ENCODE measurements around the gene LRCH1. TPM values are rescaled to one million over a fixed set of nuclear protein-coding genes. Genes with fewer than 3 reads are reported as not detected.

Gene LRCH1
- total and polyA plus RNA-seq, 4 experiments from 2014 or later: 1.2 to 19.1 (median 12.1) TPM

GRCh38 chr13:46638262-46638661 lies 85.3 kb downstream of the LRCH1 start:
- Mint-ChIP-seq H3K4me1 (peaks cover 38 to 68% (median 48%) of the 10 kb centered on the region in 4 donors), H3K27me3 (no peaks in the 10 kb centered on the region), H3K9me3 (peaks cover 0 to 2% (median 0%) of the 10 kb centered on the region in 8 donors), H3K27ac (no peak overlapping the region), H3K4me3 (no peak overlapping the region), H3K36me3 (peaks cover 3 to 21% of the 10 kb centered on the region in 2 donors)
- intact Hi-C loops (cut with micrococcal nuclease): no loop called here
- CTCF ChIA-PET (ENCODE audit: partially characterized antibody): no interaction called here
- Histone ChIP-seq H3K9me3 (ENCODE audit: control insufficient read depth in 1 of 2, low read length in 2 of 2) (no peaks in the 10 kb centered on the region), H3K4me3 (ENCODE audit: low read length in 2 of 2) (no peak overlapping the region), H3K36me3 (ENCODE audit: insufficient read depth, low read length) (no peaks in the 10 kb centered on the region), H3K27ac (ENCODE audit: low read depth, low read length) (no peak overlapping the region), H3K27me3 (ENCODE audit: insufficient read depth, low read length) (no peaks in the 10 kb centered on the region), H3K4me1 (ENCODE audit: insufficient read depth, low read length) (peaks cover 8% of the 10 kb centered on the region)
- POLR2A ChIA-PET (ENCODE audit: partially characterized antibody): no interaction called here
- no peak for DNase-seq

- H3K4me1 Mint-ChIP-seq: peaks cover 37 to 69% (median 52%) of the 10 kb centered on the region in 4 donors
- peaks cover 3 to 15% of the 10 kb centered on the region in 2 donors for H3K36me3 Mint-ChIP-seq
- Histone ChIP-seq H3K36me3 (ENCODE audit: insufficient read depth, low read length) (no peaks in the 10 kb centered on the region), H3K27me3 (ENCODE audit: insufficient read depth, low read length) (no peaks in the 10 kb centered on the region), H3K4me3 (ENCODE audit: low read length in 2 of 2) (no peak overlapping the region), H3K4me1 (ENCODE audit: insufficient read depth, low read length) (peaks cover 8% of the 10 kb centered on the region), H3K9me3 (ENCODE audit: control insufficient read depth in 1 of 2, low read length in 2 of 2) (no peaks in the 10 kb centered on the region), H3K27ac (ENCODE audit: low read depth, low read length) (no peak overlapping the region)
- CTCF ChIA-PET (ENCODE audit: partially characterized antibody): interaction anchor here (1.5 kb wide), 1 partner anchor 9 kb away, joined by 3 read pairs; no protein-coding TSS in a partner anchor
- peak overlapping the region in 1 of 7 donors; percentile 3 for H3K27ac Mint-ChIP-seq
- peaks cover 0 to 2% (median 0%) of the 10 kb centered on the region in 8 donors for H3K9me3 Mint-ChIP-seq
- H3K4me3 Mint-ChIP-seq: peak overlapping the region in 2 of 8 donors; percentile 31 to 44
- POLR2A ChIA-PET (ENCODE audit: partially characterized antibody): no interaction called here
- intact Hi-C loops (cut with micrococcal nuclease): no loop called here
- H3K27me3 Mint-ChIP-seq: no peaks in the 10 kb centered on the region
- no peak for DNase-seq
Measured at GRCh38 chr13:46639033-46639981, 86.3 kb downstream of the LRCH1 start.

- intact Hi-C loops (cut with micrococcal nuclease): no loop called here
- Histone ChIP-seq H3K4me1 (ENCODE audit: insufficient read depth, low read length) (peaks cover 8% of the 10 kb centered on the region), H3K27me3 (ENCODE audit: insufficient read depth, low read length) (no peaks in the 10 kb centered on the region), H3K9me3 (ENCODE audit: control insufficient read depth in 1 of 2, low read length in 2 of 2) (no peaks in the 10 kb centered on the region), H3K27ac (ENCODE audit: low read depth, low read length) (no peak overlapping the region), H3K4me3 (ENCODE audit: low read length in 2 of 2) (no peak overlapping the region), H3K36me3 (ENCODE audit: insufficient read depth, low read length) (no peaks in the 10 kb centered on the region)
- Mint-ChIP-seq H3K4me1 (peaks cover 31 to 64% (median 49%) of the 10 kb centered on the region in 4 donors), H3K36me3 (peaks cover 2 to 8% of the 10 kb centered on the region in 2 donors), H3K27ac (peak overlapping the region in 1 of 7 donors; percentile 53), H3K9me3 (no peaks in the 10 kb centered on the region), H3K4me3 (no peak overlapping the region), H3K27me3 (no peaks in the 10 kb centered on the region)
- POLR2A ChIA-PET (ENCODE audit: partially characterized antibody): no interaction called here
- CTCF ChIA-PET (ENCODE audit: partially characterized antibody): interaction anchor here (1.5 kb wide), 1 partner anchor 11 kb away, joined by 3 read pairs; no protein-coding TSS in a partner anchor
- DNase-seq: no peak
Measured at GRCh38 chr13:46640843-46641242, 87.9 kb downstream of the LRCH1 start.

- Histone ChIP-seq H3K4me3 (ENCODE audit: low read length in 2 of 2) (no peak overlapping the region), H3K27ac (ENCODE audit: low read depth, low read length) (no peak overlapping the region), H3K4me1 (ENCODE audit: insufficient read depth, low read length) (peaks cover 8% of the 10 kb centered on the region), H3K9me3 (ENCODE audit: control insufficient read depth in 1 of 2, low read length in 2 of 2) (no peaks in the 10 kb centered on the region), H3K27me3 (ENCODE audit: insufficient read depth, low read length) (no peaks in the 10 kb centered on the region), H3K36me3 (ENCODE audit: insufficient read depth, low read length) (no peaks in the 10 kb centered on the region)
- Mint-ChIP-seq H3K27me3 (no peaks in the 10 kb centered on the region), H3K36me3 (peaks cover 2 to 5% of the 10 kb centered on the region in 2 donors), H3K9me3 (no peaks in the 10 kb centered on the region), H3K27ac (peak overlapping the region in 3 of 7 donors; percentile 20 to 48 (median 48)), H3K4me1 (peaks cover 30 to 64% (median 48%) of the 10 kb centered on the region in 4 donors), H3K4me3 (no peak overlapping the region)
- intact Hi-C loops (cut with micrococcal nuclease): no loop called here
- CTCF ChIA-PET (ENCODE audit: partially characterized antibody): no interaction called here
- POLR2A ChIA-PET (ENCODE audit: partially characterized antibody): no interaction called here
- DNase-seq: no peak
Measured at GRCh38 chr13:46641274-46642081, 88.5 kb downstream of the LRCH1 start.

GRCh38 chr13:46642254-46642653 lies 89.3 kb downstream of the LRCH1 start:
- H3K4me1 Mint-ChIP-seq: peaks cover 24 to 59% (median 43%) of the 10 kb centered on the region in 4 donors
- CTCF ChIA-PET (ENCODE audit: partially characterized antibody): no interaction called here
- DNase-seq: no peak

GRCh38 chr13:46643165-46643777 lies 90.3 kb downstream of the LRCH1 start:
- Histone ChIP-seq H3K4me1 (ENCODE audit: insufficient read depth, low read length) (peaks cover 8% of the 10 kb centered on the region), H3K9me3 (ENCODE audit: control insufficient read depth in 1 of 2, low read length in 2 of 2) (no peaks in the 10 kb centered on the region), H3K36me3 (ENCODE audit: insufficient read depth, low read length) (no peaks in the 10 kb centered on the region), H3K27ac (ENCODE audit: low read depth, low read length) (no peak overlapping the region), H3K4me3 (ENCODE audit: low read length in 2 of 2) (no peak overlapping the region), H3K27me3 (ENCODE audit: insufficient read depth, low read length) (no peaks in the 10 kb centered on the region)
- Mint-ChIP-seq H3K4me1 (peaks cover 27 to 62% (median 48%) of the 10 kb centered on the region in 4 donors), H3K9me3 (no peaks in the 10 kb centered on the region), H3K27me3 (no peaks in the 10 kb centered on the region), H3K36me3 (no peaks in the 10 kb centered on the region), H3K27ac (peak overlapping the region in 1 of 7 donors; percentile 44), H3K4me3 (no peak overlapping the region)
- ChIA-PET POLR2A (ENCODE audit: partially characterized antibody) (no interaction called here), CTCF (ENCODE audit: partially characterized antibody) (interaction anchor here (1.2 kb wide), 1 partner anchor 11 kb away, joined by 3 read pairs; no protein-coding TSS in a partner anchor)
- intact Hi-C loops (cut with micrococcal nuclease): no loop called here
- DNase-seq: no peak

More at GRCh38 chr13:46642254-46642653, 89.3 kb downstream of the LRCH1 start:
- Histone ChIP-seq H3K27ac (ENCODE audit: low read depth, low read length) (no peak overlapping the region), H3K9me3 (ENCODE audit: control insufficient read depth in 1 of 2, low read length in 2 of 2) (no peaks in the 10 kb centered on the region), H3K4me1 (ENCODE audit: insufficient read depth, low read length) (peaks cover 8% of the 10 kb centered on the region), H3K36me3 (ENCODE audit: insufficient read depth, low read length) (no peaks in the 10 kb centered on the region), H3K27me3 (ENCODE audit: insufficient read depth, low read length) (no peaks in the 10 kb centered on the region), H3K4me3 (ENCODE audit: low read length in 2 of 2) (no peak overlapping the region)
- Mint-ChIP-seq H3K4me3 (no peak overlapping the region), H3K9me3 (no peaks in the 10 kb centered on the region), H3K36me3 (no peaks in the 10 kb centered on the region), H3K27me3 (no peaks in the 10 kb centered on the region), H3K27ac (no peak overlapping the region)
- POLR2A ChIA-PET (ENCODE audit: partially characterized antibody): no interaction called here
- intact Hi-C loops (cut with micrococcal nuclease): no loop called here
